Measurements from ENCODE around the gene TWF2. TPM values are rescaled to one million over a fixed set of nuclear protein-coding genes. Genes with fewer than 3 reads are reported as not detected.
A peak's percentile ranks its signal among the peaks of the same experiment; 100 is the strongest.

TWF2 gene
- total RNA-seq, 3 donors from 2014 or later (not counting 1 experiment from before 2014, with no cell fraction given), result 49.2 to 76.6 (median 52.0) TPM

DNA sequence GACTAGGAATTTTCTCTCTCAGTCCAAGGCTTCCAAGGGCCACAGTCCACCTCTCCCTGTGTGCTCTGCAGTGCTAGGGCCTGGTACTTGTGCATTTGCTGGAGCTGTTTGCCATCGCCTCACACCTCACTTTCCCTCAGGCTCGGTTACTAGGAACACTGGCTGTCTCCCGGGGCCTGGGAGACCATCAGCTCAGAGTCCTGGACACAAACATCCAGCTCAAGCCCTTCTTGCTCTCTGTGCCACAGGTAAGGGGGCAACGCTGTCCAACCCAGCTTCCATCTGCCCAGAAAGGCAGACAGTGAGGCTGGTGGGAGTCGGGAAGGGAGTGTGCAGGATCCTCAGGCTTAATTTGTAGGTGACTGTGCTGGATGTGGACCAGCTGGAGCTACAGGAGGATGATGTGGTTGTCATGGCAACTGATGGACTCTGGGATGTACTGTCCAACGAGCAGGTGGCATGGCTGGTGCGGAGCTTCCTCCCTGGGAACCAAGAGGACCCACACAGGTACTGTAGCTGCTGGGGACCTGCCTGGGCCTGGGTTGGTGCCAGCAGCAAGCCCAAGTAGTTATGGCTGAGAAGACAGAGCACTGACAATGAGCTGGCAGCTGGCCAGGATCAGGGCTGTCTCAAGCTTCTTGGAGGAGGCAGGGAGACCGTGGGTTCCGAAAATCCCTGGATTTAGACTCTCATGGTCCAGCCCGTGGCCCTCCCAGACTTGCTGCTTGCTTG, 10.0 kb upstream of the TWF2 start:
- peaks cover 8% of the 10 kb centered on the region for H3K36me3 Mint-ChIP-seq
- H3K27ac ChIP-seq (ENCODE audit: low read length), result no peak overlapping the region
- peaks cover 34% of the 10 kb centered on the region for H3K36me3 ChIP-seq (ENCODE audit: control insufficient read depth, insufficient read depth, low read length)
- WGBS (ENCODE audit: insufficient coverage), result 93% methylated on average over 10 of the region's 10 CpGs
- TF ChIP-seq, protein P1, sequence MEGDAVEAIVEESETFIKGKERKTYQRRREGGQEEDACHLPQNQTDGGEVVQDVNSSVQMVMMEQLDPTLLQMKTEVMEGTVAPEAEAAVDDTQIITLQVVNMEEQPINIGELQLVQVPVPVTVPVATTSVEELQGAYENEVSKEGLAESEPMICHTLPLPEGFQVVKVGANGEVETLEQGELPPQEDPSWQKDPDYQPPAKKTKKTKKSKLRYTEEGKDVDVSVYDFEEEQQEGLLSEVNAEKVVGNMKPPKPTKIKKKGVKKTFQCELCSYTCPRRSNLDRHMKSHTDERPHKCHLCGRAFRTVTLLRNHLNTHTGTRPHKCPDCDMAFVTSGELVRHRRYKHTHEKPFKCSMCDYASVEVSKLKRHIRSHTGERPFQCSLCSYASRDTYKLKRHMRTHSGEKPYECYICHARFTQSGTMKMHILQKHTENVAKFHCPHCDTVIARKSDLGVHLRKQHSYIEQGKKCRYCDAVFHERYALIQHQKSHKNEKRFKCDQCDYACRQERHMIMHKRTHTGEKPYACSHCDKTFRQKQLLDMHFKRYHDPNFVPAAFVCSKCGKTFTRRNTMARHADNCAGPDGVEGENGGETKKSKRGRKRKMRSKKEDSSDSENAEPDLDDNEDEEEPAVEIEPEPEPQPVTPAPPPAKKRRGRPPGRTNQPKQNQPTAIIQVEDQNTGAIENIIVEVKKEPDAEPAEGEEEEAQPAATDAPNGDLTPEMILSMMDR (IDR thresholded peaks at IDR 0.05), result no peak
- DNase-seq (peak; percentile 14 to 63), ATAC-seq (no peak)
- H3K27me3 ChIP-seq (ENCODE audit: control insufficient read depth, insufficient read depth, low read length), result no peaks in the 10 kb centered on the region
- no peaks in the 10 kb centered on the region for H3K9me3 Mint-ChIP-seq
- H3K9me3 ChIP-seq (ENCODE audit: control insufficient read depth, insufficient read depth, low read length), result no peaks in the 10 kb centered on the region
- H3K27me3 Mint-ChIP-seq (ENCODE audit: low read depth in 2 of 2), result no peaks in the 10 kb centered on the region
- peaks cover 71 to 81% of the 10 kb centered on the region in 2 donors for H3K4me1 Mint-ChIP-seq
- intact Hi-C loops (cut with micrococcal nuclease), result no loop called here
- peak overlapping the region; percentile 9 for H3K4me3 Mint-ChIP-seq
- peak overlapping the region; percentile 91 to 92 for H3K27ac Mint-ChIP-seq
- H3K4me1 ChIP-seq (ENCODE audit: control insufficient read depth, insufficient read depth, low read length), result peaks cover 74% of the 10 kb centered on the region
- no peak overlapping the region for H3K4me3 ChIP-seq (ENCODE audit: low read length)

DNA sequence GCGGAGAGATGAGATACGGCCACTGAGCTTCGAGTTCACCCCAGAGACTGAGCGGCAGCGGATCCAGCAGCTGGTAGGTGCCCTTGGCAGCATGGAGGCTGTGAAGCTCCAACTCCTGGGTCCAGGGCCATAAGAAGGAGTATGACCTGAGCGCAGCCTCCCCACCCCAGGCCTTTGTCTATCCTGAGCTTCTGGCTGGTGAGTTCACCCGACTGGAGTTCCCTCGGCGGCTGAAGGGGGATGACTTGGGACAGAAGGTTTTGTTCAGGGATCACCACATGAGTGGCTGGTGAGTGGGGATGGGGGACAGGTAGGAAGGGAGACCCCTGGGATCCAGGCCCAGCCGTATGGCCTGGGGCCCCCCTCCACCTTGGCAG, 9.2 kb upstream of the TWF2 start:
- Mint-ChIP-seq H3K4me3 (peak overlapping the region; percentile 59), H3K27me3 (ENCODE audit: low read depth in 2 of 2) (no peaks in the 10 kb centered on the region), H3K9me3 (no peaks in the 10 kb centered on the region), H3K27ac (peak overlapping the region; percentile 91 to 92), H3K4me1 (peaks cover 71 to 74% of the 10 kb centered on the region in 2 donors), H3K36me3 (peaks cover 8% of the 10 kb centered on the region)
- no peaks in the 10 kb centered on the region for H3K9me3 ChIP-seq (ENCODE audit: control insufficient read depth, insufficient read depth, low read length)
- peaks cover 34% of the 10 kb centered on the region for H3K36me3 ChIP-seq (ENCODE audit: control insufficient read depth, insufficient read depth, low read length)
- no peak overlapping the region for H3K4me3 ChIP-seq (ENCODE audit: low read length)
- intact Hi-C loops (cut with micrococcal nuclease), result no loop called here
- 97% methylated on average over 10 of the region's 10 CpGs for WGBS (ENCODE audit: insufficient coverage)
- H3K27ac ChIP-seq (ENCODE audit: low read length), result no peak overlapping the region
- ATAC-seq (no peak), DNase-seq (peak in 1 of 2 donors; percentile 14)
- no peaks in the 10 kb centered on the region for H3K27me3 ChIP-seq (ENCODE audit: control insufficient read depth, insufficient read depth, low read length)
- H3K4me1 ChIP-seq (ENCODE audit: control insufficient read depth, insufficient read depth, low read length), result peaks cover 74% of the 10 kb centered on the region
- TF ChIP-seq, protein P1 (IDR thresholded peaks at IDR 0.05), result no peak

DNA sequence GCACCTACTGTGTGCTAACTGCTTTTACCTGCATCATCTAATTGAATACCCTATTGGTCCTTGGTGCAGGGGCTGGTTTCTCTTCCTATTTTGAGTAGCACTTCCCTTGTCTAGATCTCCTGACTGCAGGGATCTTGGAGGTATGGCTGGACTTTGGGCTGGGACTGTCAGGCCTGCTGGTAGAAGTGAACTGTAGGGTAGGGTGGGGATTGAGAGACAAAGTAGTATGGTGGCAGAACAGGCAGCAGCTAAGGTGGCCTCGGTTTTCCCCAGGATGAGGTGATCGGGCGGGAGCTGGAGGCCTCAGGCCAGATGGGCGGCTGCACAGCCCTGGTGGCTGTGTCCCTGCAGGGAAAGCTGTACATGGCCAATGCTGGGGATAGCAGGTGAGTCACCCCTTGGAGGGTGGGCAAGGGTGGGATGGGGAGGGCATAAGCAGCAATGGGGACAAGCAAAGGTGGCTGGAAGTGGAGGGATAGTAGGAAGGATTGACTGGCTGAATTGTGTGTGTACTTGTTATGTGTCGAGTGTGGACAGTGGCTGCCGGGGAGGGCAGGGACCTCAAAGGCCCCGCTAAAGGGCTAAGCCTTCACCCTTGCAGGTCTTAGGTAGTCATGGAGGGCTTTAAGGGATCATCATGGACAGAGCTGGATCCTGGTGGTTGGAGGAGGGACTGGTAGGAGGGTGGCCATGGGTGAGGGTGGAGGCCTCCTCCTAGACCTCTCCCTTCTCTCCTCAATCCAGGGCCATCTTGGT, 8.6 kb upstream of the TWF2 start:
- Histone ChIP-seq H3K27ac (ENCODE audit: low read length) (peak overlapping the region; percentile 91), H3K27me3 (ENCODE audit: control insufficient read depth, insufficient read depth, low read length) (no peaks in the 10 kb centered on the region), H3K4me1 (ENCODE audit: control insufficient read depth, insufficient read depth, low read length) (peaks cover 69% of the 10 kb centered on the region), H3K4me3 (ENCODE audit: low read length) (no peak overlapping the region), H3K9me3 (ENCODE audit: control insufficient read depth, insufficient read depth, low read length) (no peaks in the 10 kb centered on the region), H3K36me3 (ENCODE audit: control insufficient read depth, insufficient read depth, low read length) (peaks cover 34% of the 10 kb centered on the region)
- 94% methylated on average over 7 of the region's 7 CpGs for WGBS (ENCODE audit: insufficient coverage)
- peak in 1 of 2 donors; percentile 12 for DNase-seq
- intact Hi-C loops (cut with micrococcal nuclease), result no loop called here
- TF ChIP-seq, protein P1 (IDR thresholded peaks at IDR 0.05), result no peak
- Mint-ChIP-seq H3K4me1 (peaks cover 67 to 68% of the 10 kb centered on the region in 2 donors), H3K27me3 (ENCODE audit: low read depth in 2 of 2) (no peaks in the 10 kb centered on the region), H3K4me3 (peak overlapping the region; percentile 84), H3K9me3 (no peaks in the 10 kb centered on the region), H3K36me3 (peaks cover 8% of the 10 kb centered on the region), H3K27ac (peak overlapping the region; percentile 91 to 92)
- no peak for ATAC-seq

Measured in natural killer cell (primary cell).